ENCODE data around the gene TRAPPC8. TPM values are rescaled to one million over a fixed set of nuclear protein-coding genes. Genes with fewer than 3 reads are reported as not detected.
A peak's percentile ranks its signal among the peaks of the same experiment; 100 is the strongest.
"Not testable (repeated sequence)": the region's sequence is repeated elsewhere in the genome, so short reads cannot be mapped to it uniquely, and the experiment has no call there.

The TRAPPC8 gene
- total and polyA plus RNA-seq, 4 donors: 16.8 to 47.1 (median 29.3) TPM

- no peak for DNase-seq
- Histone ChIP-seq H3K4me1 (ENCODE audit: control insufficient read depth in 1 of 2, insufficient read depth in 2 of 2, low read length in 2 of 2) (no peaks in the 10 kb centered on the region), H3K36me3 (ENCODE audit: control insufficient read depth in 1 of 2, insufficient read depth in 2 of 2, low read length in 1 of 2) (no peaks in the 10 kb centered on the region), H3K9me3 (ENCODE audit: control insufficient read depth, low read length) (no peaks in the 10 kb centered on the region), H3K4me3 (ENCODE audit: low read length in 2 of 2) (no peak overlapping the region), H3K27ac (ENCODE audit: low read depth in 1 of 2, low read length in 2 of 2) (no peak overlapping the region), H3K27me3 (ENCODE audit: control insufficient read depth in 1 of 2, insufficient read depth in 2 of 2, low read length in 1 of 2) (no peaks in the 10 kb centered on the region)
- intact Hi-C loops (cut with DNase I): loop anchor here in 1 of 2 donors (5.0 kb wide), 1 partner anchor 690 kb away; no protein-coding TSS in a partner anchor
- WGBS, 2 donors: 91% methylated on average over 3 of the region's 3 CpGs
- ATAC-seq (ENCODE audit: low FRiP score): no peak
These were observed 9.3 kb upstream of the TRAPPC8 start for GRCh38 chr18:31952223-31952622.

- H3K27me3 ChIP-seq (ENCODE audit: control insufficient read depth in 1 of 2, insufficient read depth in 2 of 2, low read length in 1 of 2): no peaks in the 10 kb centered on the region
- ATAC-seq (ENCODE audit: low FRiP score) (no peak), DNase-seq (no peak)
- H3K4me3 ChIP-seq (ENCODE audit: low read length in 2 of 2): no peak overlapping the region
- H3K4me1 ChIP-seq (ENCODE audit: control insufficient read depth in 1 of 2, insufficient read depth in 2 of 2, low read length in 2 of 2): no peaks in the 10 kb centered on the region
- H3K9me3 ChIP-seq (ENCODE audit: control insufficient read depth, low read length): no peaks in the 10 kb centered on the region
- intact Hi-C loops (cut with DNase I): loop anchor here in 1 of 2 donors (5.0 kb wide), 1 partner anchor 688 kb away; no protein-coding TSS in a partner anchor
- H3K36me3 ChIP-seq (ENCODE audit: control insufficient read depth in 1 of 2, insufficient read depth in 2 of 2, low read length in 1 of 2): no peaks in the 10 kb centered on the region
- H3K27ac ChIP-seq (ENCODE audit: low read depth in 1 of 2, low read length in 2 of 2): no peak overlapping the region
- 53 to 56% methylated on average over 3 of the region's 3 CpGs for WGBS, 2 donors
These were observed 7.7 kb upstream of the TRAPPC8 start for GRCh38 chr18:31950583-31950982.

- intact Hi-C loops (cut with DNase I): loop anchor here in 1 of 2 donors (10.0 kb wide), 1 partner anchor 146 kb away; the partner anchor contains the start of gene RNF138
- 91 to 97% methylated on average over 9 of the region's 9 CpGs for whole genome bisulfite sequencing, 2 donors
These were observed 5.4 kb upstream of the TRAPPC8 start for GRCh38 chr18:31948349-31948748.

GRCh38 chr18:31946305-31947046 is 3.5 kb upstream of the TRAPPC8 start:
- ATAC-seq (ENCODE audit: low FRiP score): no peak
- H3K36me3 ChIP-seq (ENCODE audit: control insufficient read depth in 1 of 2, insufficient read depth in 2 of 2, low read length in 1 of 2): no peaks in the 10 kb centered on the region
- H3K27ac ChIP-seq (ENCODE audit: low read depth in 1 of 2, low read length in 2 of 2): no peak overlapping the region
- WGBS, 2 donors: 89 to 93% methylated on average over 8 of the region's 8 CpGs
- intact Hi-C loops (cut with DNase I): loop anchor here in 1 of 2 donors (10.0 kb wide), 1 partner anchor 148 kb away; the partner anchor contains the start of gene RNF138
- no peak overlapping the region for H3K4me3 ChIP-seq (ENCODE audit: low read length in 2 of 2)
- no peaks in the 10 kb centered on the region for H3K4me1 ChIP-seq (ENCODE audit: control insufficient read depth in 1 of 2, insufficient read depth in 2 of 2, low read length in 2 of 2)
- no peaks in the 10 kb centered on the region for H3K9me3 ChIP-seq (ENCODE audit: control insufficient read depth, low read length)
- no peaks in the 10 kb centered on the region for H3K27me3 ChIP-seq (ENCODE audit: control insufficient read depth in 1 of 2, insufficient read depth in 2 of 2, low read length in 1 of 2)
- no peak for DNase-seq

More at GRCh38 chr18:31948349-31948748, 5.4 kb upstream of the TRAPPC8 start:
- not testable (repeated sequence) for H3K9me3 ChIP-seq (ENCODE audit: control insufficient read depth, low read length); DNase-seq; H3K4me3 ChIP-seq (ENCODE audit: low read length in 2 of 2); H3K36me3 ChIP-seq (ENCODE audit: control insufficient read depth in 1 of 2, insufficient read depth in 2 of 2, low read length in 1 of 2); H3K27ac ChIP-seq (ENCODE audit: low read depth in 1 of 2, low read length in 2 of 2); H3K27me3 ChIP-seq (ENCODE audit: control insufficient read depth in 1 of 2, insufficient read depth in 2 of 2, low read length in 1 of 2); H3K4me1 ChIP-seq (ENCODE audit: control insufficient read depth in 1 of 2, insufficient read depth in 2 of 2, low read length in 2 of 2); ATAC-seq (ENCODE audit: low FRiP score)

- WGBS, 2 donors: 16 to 17% methylated on average over 15 of the region's 15 CpGs
- intact Hi-C loops (cut with DNase I): loop anchor here (2.0 to 10.0 kb wide), 4 partner anchors 149 to 333 kb away; partner anchors contain the start of gene RNF138 (in 1 of the 2)
- H3K36me3 ChIP-seq (ENCODE audit: control insufficient read depth in 1 of 2, insufficient read depth in 2 of 2, low read length in 1 of 2): no peaks in the 10 kb centered on the region
- no peaks in the 10 kb centered on the region for H3K4me1 ChIP-seq (ENCODE audit: control insufficient read depth in 1 of 2, insufficient read depth in 2 of 2, low read length in 2 of 2)
- no peaks in the 10 kb centered on the region for H3K27me3 ChIP-seq (ENCODE audit: control insufficient read depth in 1 of 2, insufficient read depth in 2 of 2, low read length in 1 of 2)
- ATAC-seq (ENCODE audit: low FRiP score) (no peak), DNase-seq (no peak)
- H3K27ac ChIP-seq (ENCODE audit: low read depth in 1 of 2, low read length in 2 of 2): no peak overlapping the region
- no peaks in the 10 kb centered on the region for H3K9me3 ChIP-seq (ENCODE audit: control insufficient read depth, low read length)
- peak overlapping the region; percentile 19 to 49 for H3K4me3 ChIP-seq (ENCODE audit: low read length in 2 of 2)
These were observed 1.2 kb upstream of the TRAPPC8 start for GRCh38 chr18:31943878-31944816.

- 0% methylated on average over 64 of the region's 64 CpGs for WGBS, 2 donors
- H3K4me1 ChIP-seq (ENCODE audit: control insufficient read depth in 1 of 2, insufficient read depth in 2 of 2, low read length in 2 of 2): no peaks in the 10 kb centered on the region
- intact Hi-C loops (cut with DNase I): loop anchor here (2.0 to 10.0 kb wide), 4 partner anchors 150 to 335 kb away; partner anchors contain the start of gene RNF138 (in 1 of the 2)
- peak overlapping the region; percentile 63 to 80 for H3K4me3 ChIP-seq (ENCODE audit: low read length in 2 of 2)
- ATAC-seq (ENCODE audit: low FRiP score) (peak; percentile 83), DNase-seq (peak; percentile 59 to 80)
- H3K27ac ChIP-seq (ENCODE audit: low read depth in 1 of 2, low read length in 2 of 2): peak overlapping the region; percentile 35 to 72
- no peaks in the 10 kb centered on the region for H3K9me3 ChIP-seq (ENCODE audit: control insufficient read depth, low read length)
- no peaks in the 10 kb centered on the region for H3K27me3 ChIP-seq (ENCODE audit: control insufficient read depth in 1 of 2, insufficient read depth in 2 of 2, low read length in 1 of 2)
- no peaks in the 10 kb centered on the region for H3K36me3 ChIP-seq (ENCODE audit: control insufficient read depth in 1 of 2, insufficient read depth in 2 of 2, low read length in 1 of 2)
These were observed 483 bp downstream of the TRAPPC8 start for GRCh38 chr18:31942291-31942998.

- Histone ChIP-seq H3K9me3 (ENCODE audit: control insufficient read depth, low read length) (no peaks in the 10 kb centered on the region), H3K27ac (ENCODE audit: low read depth in 1 of 2, low read length in 2 of 2) (no peak overlapping the region), H3K4me3 (ENCODE audit: low read length in 2 of 2) (peak overlapping the region; percentile 63 to 80), H3K4me1 (ENCODE audit: control insufficient read depth in 1 of 2, insufficient read depth in 2 of 2, low read length in 2 of 2) (no peaks in the 10 kb centered on the region), H3K27me3 (ENCODE audit: control insufficient read depth in 1 of 2, insufficient read depth in 2 of 2, low read length in 1 of 2) (no peaks in the 10 kb centered on the region), H3K36me3 (ENCODE audit: control insufficient read depth in 1 of 2, insufficient read depth in 2 of 2, low read length in 1 of 2) (no peaks in the 10 kb centered on the region)
- WGBS, 2 donors: 83 to 86% methylated on average over 24 of the region's 24 CpGs
- no peak for ATAC-seq (ENCODE audit: low FRiP score)
- no peak for DNase-seq
- intact Hi-C loops (cut with DNase I): loop anchor here (5.0 to 10.0 kb wide), 3 partner anchors 154 to 336 kb away; partner anchors contain the start of gene RNF138 (in 1 of the 2)
These were observed 1.7 kb downstream of the TRAPPC8 start for GRCh38 chr18:31941010-31941809.

All from aorta (tissue), 5 donors.